HG03460 (cell line): ENCODE data around the gene SLC10A6.

Experiments
- ATAC-seq: cut with Tn5 transposase; IDR thresholded peaks from one replicate; pipeline ENCODE4 v1.9.1; 2021; ENCODE audit not compliant: unreplicated experiment

The SLC10A6 gene

GRCh38 chr4:86848136-86848535 is 1.0 kb downstream of the SLC10A6 start:
- ATAC-seq, result no peak

GRCh38 chr4:86847571-86847970 is 1.6 kb downstream of the SLC10A6 start:
- ATAC-seq, result no peak

GRCh38 chr4:86846921-86847320 is 2.3 kb downstream of the SLC10A6 start:
- ATAC-seq, result no peak

- ATAC-seq, result no peak
These were observed 3.6 kb downstream of the SLC10A6 start for GRCh38 chr4:86845593-86845992.

- no peak for ATAC-seq
These were observed 7.9 kb downstream of the SLC10A6 start for GRCh38 chr4:86841309-86841708.

GRCh38 chr4:86840858-86841257 is 8.3 kb downstream of the SLC10A6 start:
- ATAC-seq, result no peak

- no peak for ATAC-seq
These were observed 11.3 kb downstream of the SLC10A6 start for GRCh38 chr4:86837691-86838503.

- no peak for ATAC-seq
These were observed 13.5 kb downstream of the SLC10A6 start for GRCh38 chr4:86835677-86836076.

- ATAC-seq, result no peak
These were observed 14.3 kb downstream of the SLC10A6 start for GRCh38 chr4:86834901-86835300.

- ATAC-seq, result no peak
These were observed 15.6 kb downstream of the SLC10A6 start for GRCh38 chr4:86833615-86834014.

GRCh38 chr4:86831262-86832130 is 17.7 kb downstream of the SLC10A6 start:
- ATAC-seq, result no peak

- no peak for ATAC-seq
These were observed 23.7 kb downstream of the SLC10A6 start for GRCh38 chr4:86825511-86825910.

GRCh38 chr4:86822136-86822535 is 27.0 kb downstream of the SLC10A6 start:
- no peak for ATAC-seq

- ATAC-seq, result no peak
These were observed 28.0 kb downstream of the SLC10A6 start for GRCh38 chr4:86821151-86821550.

GRCh38 chr4:86819561-86819960 is 29.6 kb downstream of the SLC10A6 start:
- no peak for ATAC-seq

- no peak for ATAC-seq
These were observed 30.3 kb downstream of the SLC10A6 start for GRCh38 chr4:86818841-86819240.

- ATAC-seq, result no peak
These were observed 31.0 kb downstream of the SLC10A6 start for GRCh38 chr4:86818211-86818610.

- ATAC-seq, result no peak
These were observed 32.5 kb downstream of the SLC10A6 start for GRCh38 chr4:86816501-86817273.

GRCh38 chr4:86815653-86816052 is 33.5 kb downstream of the SLC10A6 start:
- no peak for ATAC-seq

GRCh38 chr4:86810847-86811246 is 38.3 kb downstream of the SLC10A6 start:
- ATAC-seq, result no peak

- ATAC-seq, result no peak
These were observed 39.4 kb downstream of the SLC10A6 start for GRCh38 chr4:86809809-86810208.
